Astrocyte (in vitro differentiated cells and primary cell): Measurements from ENCODE around the gene PAXIP1.
"Not testable (repeated sequence)": the region's sequence is repeated elsewhere in the genome, so short reads cannot be mapped to it uniquely, and the experiment has no call there.

ENCODE experiments used
- EZH2 ChIP-seq: IDR thresholded peaks from 2 replicates; pipeline ENCODE4 v1.6.1; 2012; ENCODE audit warnings: mild to moderate bottlenecking, low read length, inconsistent platforms; ENCODE audit not compliant: insufficient read depth
- TF ChIP-seq, protein P1 (sequence below): IDR thresholded peaks from 2 replicates; pipeline ENCODE4 v1.5.1; 2011; ENCODE audit warnings: low read depth, mild to moderate bottlenecking, inconsistent platforms, low read length, moderate library complexity; ENCODE audit not compliant: insufficient read depth

- TF ChIP-seq, protein P1, sequence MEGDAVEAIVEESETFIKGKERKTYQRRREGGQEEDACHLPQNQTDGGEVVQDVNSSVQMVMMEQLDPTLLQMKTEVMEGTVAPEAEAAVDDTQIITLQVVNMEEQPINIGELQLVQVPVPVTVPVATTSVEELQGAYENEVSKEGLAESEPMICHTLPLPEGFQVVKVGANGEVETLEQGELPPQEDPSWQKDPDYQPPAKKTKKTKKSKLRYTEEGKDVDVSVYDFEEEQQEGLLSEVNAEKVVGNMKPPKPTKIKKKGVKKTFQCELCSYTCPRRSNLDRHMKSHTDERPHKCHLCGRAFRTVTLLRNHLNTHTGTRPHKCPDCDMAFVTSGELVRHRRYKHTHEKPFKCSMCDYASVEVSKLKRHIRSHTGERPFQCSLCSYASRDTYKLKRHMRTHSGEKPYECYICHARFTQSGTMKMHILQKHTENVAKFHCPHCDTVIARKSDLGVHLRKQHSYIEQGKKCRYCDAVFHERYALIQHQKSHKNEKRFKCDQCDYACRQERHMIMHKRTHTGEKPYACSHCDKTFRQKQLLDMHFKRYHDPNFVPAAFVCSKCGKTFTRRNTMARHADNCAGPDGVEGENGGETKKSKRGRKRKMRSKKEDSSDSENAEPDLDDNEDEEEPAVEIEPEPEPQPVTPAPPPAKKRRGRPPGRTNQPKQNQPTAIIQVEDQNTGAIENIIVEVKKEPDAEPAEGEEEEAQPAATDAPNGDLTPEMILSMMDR: not testable (repeated sequence)
- TF ChIP-seq EZH2: not testable (repeated sequence)
Measured at GRCh38 chr7:155034495-155034894, 31.6 kb upstream of the PAXIP1 start.
